Nucleus accumbens (tissue), 56 donors: ENCODE measurements around the gene ERO1B.
A peak's percentile ranks its signal among the peaks of the same experiment; 100 is the strongest.
"Not testable (repeated sequence)": the region's sequence is repeated elsewhere in the genome, so short reads cannot be mapped to it uniquely, and the experiment has no call there.

Experiments
- DNase-seq, 56 donors: peaks; one replicate each; lab custom pipeline; 2025; lab: John Stamatoyannopoulos, UW

The ERO1B gene, protein sequence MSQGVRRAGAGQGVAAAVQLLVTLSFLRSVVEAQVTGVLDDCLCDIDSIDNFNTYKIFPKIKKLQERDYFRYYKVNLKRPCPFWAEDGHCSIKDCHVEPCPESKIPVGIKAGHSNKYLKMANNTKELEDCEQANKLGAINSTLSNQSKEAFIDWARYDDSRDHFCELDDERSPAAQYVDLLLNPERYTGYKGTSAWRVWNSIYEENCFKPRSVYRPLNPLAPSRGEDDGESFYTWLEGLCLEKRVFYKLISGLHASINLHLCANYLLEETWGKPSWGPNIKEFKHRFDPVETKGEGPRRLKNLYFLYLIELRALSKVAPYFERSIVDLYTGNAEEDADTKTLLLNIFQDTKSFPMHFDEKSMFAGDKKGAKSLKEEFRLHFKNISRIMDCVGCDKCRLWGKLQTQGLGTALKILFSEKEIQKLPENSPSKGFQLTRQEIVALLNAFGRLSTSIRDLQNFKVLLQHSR

DNA sequence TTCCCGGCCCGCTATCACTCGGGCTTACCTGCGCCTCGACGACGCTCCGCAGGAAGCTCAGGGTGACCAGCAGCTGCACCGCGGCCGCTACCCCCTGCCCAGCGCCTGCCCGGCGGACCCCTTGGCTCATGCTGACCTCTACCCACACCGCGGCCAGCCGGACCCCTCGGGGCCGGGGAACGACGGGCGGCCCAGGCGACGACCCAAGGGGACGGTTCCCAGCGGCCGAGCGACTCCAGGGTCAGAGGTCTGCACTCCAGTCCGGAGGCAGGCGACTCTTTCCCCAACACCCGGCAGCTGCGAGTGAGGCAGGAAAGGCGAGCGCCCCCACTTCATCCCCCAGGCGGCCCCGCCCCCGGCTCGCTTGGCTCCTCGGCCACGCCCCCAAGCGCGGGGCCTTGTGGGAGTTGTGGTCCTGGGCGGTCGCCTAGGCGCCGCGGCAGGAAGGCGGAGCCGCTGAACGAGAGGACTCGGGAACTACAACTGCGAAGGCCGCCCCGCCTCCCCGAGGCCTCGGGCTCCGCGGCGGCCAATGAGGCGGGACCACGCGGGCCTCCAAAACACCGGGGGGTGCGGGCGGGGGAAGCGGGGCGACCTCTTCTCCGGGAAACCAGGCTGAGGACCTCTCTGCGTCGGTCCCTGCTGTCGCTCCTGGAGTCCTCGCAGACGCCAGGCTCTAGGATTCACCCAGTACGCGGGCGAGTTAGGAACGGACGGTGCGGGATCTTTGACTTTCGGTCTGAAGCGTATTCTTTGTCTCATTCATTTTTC, at the start of gene ERO1B:
TSS of gene ERO1B (minus strand) at position 305 of the 771 bp plus-strand sequence. CDS start at position 130, 175 bp downstream.
- peak; percentile 77 to 99 (median 96) for DNase-seq

DNA sequence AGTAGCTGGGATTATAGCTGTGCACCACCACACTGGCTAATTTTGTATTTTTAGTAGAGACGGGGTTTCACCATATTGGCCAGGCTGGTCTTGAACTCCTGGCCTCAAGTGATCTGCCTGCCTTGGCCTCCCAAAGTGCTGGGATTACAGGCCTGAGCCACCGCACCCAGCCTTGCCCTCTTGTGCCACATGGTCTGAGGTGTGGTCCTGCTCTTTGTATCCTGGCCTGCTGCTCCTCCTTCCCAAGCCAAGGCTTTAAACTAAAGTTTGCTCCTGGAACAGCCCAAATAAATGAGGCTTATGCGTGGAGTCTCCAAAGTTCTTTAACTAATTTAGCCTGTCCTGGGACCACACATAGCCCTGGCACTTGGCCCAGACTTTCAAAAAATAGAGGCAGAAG, 49.7 kb upstream of the ERO1B start:
- not testable (repeated sequence) for DNase-seq

DNA sequence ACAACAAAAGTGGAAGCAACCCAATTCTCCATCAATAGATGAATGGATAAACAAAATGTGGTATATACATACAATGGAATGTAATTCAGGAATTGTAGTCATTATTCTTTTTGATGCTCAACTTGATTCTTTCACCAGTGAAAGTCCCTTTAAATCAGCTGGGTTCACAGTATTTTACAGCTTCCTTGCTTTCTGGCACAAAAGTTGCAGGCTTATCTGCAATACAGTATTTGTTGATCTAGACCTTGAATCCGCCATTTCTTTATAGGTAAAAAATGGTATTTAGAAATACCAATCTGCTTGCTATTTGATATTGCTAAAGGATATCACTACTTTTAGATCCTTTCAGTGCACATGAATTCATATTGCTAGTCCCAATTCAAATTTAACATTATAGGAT, 44.7 kb upstream of the ERO1B start:
- no peak for DNase-seq

DNA sequence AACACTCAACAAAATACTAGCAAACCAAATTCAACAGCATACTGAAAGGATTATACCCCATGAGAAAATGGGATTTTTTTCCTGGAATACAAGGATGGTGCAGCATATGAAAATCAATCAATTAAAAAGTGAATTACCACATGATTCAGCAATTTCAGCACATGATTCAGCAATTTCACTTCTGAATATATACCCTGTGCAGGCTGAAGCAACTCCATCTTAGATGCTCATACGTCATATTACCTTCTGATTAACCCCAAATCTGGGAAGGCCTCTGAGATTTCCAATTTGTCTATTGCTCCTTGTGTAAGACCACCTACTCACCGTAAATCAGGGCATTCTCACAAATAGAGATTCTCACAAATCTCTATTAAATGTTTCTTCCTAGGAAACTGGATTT, 43.8 kb upstream of the ERO1B start:
- DNase-seq, result no peak

DNA sequence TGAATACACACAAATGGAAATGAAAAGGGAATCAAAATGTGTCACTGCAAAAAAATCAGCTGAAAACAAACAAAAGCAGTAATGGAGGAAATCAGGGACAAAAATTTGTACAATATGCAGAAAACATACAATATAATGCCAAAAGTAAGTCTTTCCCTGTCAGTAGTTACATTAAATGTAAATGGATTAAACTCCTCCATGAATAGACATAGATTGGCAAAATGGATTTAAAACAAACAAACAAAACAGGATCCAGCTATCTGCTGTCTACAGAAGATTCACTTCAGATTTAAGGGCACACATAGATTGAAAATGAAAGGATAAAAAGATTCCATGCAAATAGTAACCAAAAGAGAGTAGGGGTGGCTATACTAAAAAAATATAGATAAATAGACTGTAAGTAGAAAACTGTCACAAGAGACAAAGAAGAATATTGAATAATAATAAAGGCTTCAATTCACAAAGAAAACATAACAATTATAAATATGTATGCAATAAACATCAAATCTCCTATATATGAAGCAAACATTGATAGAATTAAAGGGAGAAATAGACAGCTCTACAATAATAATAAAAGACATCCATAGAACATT, 42.2 kb upstream of the ERO1B start:
- no peak for DNase-seq

DNA sequence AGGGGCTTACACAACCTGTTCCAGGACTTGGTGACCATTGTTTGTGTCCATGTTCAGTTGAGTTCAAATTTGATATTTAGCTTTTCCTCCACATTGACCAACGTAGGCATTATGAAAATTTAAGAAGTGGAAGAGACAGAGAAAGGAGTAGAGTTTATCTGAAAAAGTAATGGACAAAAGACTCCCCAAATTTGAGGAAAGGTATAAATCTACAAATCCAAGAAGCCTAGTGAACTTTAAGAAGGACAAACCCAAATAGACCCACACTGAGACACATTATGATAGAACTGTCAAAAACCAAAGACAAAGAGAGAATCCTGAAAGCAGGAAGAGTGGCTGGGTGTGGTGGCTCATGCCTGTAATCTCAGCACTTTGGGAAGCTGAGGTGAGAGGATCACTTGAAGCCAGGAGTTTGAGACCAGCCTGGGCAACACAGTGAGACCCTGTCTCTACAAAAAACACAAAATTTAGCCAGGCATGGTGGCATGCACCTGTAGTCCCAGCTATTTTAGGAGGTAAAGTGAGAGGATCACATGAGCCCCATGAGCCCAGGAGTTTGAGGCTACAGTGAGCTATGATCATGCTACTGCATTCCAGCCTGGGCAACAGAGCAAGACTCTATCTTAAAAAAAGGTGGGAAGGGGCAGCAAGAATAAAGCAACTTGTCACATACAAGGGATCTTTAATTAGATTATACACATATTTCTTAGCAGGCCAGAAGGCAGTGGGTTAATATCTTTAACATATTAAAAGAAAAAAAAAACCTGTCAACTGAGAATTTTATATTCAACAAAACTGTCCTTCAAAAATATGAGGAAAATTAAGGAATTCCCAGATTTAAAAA, 41.0 kb upstream of the ERO1B start:
- no peak for DNase-seq

DNA sequence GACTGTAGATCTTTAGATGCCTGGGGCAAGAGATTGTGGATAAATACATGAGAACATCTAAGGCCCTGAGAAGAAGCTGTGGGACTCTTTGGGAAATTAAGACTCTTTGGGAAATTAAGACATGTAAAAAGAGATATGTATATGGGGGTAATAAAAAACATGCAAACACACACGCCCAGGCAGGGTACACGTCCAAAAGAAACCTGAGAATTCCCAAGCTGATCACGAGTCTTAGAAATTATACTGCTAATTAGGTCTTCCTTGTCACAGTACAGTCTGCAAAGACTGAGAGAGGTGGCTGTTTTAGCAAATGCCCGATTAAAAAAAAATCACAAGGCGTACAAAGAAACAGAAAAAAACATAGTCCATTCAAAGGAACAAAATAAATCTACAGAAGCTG, 39.3 kb upstream of the ERO1B start:
- no peak for DNase-seq

DNA sequence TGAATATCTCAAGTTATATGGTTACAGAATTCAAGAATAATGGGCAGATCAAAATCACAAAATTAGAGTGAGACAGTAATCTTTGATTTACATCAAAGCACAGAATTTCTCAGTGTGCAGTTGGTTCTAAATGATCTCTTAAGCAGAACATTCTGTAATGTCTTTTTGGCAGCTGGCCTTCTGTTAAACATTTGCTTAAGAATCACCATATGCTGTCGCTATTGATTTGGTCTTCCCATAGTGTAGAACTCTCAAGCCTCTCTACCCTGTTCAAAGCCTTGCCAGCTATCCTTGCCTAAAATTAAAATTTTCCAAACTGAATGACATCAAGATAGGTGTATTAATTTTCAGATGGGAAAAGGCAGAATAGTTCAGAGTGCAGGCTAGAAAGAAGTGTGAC, 38.9 kb upstream of the ERO1B start:
- no peak for DNase-seq

DNA sequence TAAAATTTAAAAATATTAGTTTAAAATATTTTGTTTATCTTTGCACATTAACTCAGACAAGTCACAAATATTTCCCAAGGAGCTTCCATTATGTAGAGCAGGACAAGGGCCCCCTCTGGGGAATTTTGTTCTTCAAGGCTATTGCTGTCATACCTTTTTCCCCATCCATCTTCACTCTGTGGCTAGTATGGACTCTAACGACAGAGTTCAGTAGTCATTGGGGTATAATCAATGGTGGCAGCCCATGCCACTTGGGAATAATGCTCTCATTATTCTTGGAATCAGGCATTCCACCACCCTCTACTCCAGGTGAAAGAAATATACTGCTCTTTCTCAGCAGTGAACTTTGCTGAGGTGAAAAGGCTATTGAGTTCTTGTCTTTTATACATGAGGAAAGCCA, 38.5 kb upstream of the ERO1B start:
- no peak for DNase-seq

DNA sequence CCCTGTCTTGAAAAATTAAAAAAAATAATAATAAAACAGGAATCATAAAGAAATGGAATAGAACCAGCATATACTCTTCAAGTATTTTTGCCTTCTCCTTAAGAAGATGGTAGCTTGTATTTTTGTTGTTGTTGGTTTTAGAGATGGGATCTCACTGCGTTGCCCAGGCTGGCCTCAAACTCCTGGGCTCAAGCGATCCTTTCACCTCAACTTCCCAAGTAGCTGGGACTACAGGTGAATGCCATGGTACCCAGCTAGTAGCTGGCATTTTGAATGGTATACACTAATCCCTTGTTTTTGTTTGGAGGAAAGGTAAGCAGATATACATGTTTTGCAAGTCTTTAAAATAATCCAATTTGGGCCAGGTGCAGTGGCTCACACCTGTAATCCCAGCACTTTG, 34.7 kb upstream of the ERO1B start:
- no peak for DNase-seq

DNA sequence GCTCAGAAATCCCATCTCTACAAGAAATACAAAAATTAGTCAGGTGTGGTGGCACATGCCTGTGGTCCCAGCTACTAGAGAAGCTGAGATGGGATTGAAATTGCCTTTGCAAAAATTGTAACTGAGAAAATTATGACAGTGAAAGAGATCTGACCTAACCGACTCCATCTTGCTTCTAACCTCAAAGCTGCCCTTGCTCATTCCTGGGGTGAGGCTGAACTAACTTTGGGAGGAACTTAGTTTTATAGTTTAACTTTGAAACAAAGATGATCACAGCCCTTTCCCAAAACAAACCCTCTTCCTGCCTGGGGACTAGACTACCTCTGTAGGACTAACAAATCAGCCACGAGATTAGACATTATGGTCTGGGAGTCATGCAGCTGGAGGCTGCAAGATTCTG, 33.8 kb upstream of the ERO1B start:
- no peak for DNase-seq

DNA sequence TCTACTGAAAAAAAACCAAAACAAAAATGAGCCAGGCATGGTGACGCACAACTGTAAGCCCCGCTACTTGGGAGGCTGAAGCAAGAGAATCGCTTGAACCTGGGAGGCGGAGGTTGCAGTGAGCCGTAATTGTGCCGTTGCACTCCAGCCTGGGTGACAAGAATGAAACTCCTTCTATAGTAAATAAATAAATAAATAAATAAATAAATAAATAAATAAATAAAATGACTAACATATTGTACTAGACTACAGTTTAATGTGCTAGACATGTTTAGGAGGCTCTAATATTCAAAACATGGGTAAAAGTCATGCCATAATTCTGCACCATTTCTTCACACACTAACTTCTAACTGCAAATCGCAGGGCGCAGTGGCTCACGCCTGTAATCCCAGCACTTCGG, 33.3 kb upstream of the ERO1B start:
- no peak for DNase-seq

DNA sequence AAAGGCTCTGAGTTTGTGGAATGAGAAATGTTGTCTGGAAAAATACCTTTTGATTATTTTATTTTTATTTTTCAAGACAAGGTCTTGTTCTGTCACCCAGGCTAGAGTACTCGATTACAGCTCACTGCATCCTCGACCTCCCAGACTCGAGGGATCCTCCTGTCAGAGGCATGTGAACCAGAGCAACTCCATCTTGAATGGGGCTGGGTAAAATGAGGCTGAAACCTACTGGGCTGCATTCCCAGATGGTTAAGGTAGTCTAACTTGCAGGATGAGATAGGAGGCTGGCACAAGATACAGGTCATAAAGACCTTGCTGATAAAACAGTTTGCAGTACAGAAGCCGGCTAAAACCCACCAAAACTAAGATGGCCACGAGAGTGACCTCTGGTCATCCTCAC, 32.3 kb upstream of the ERO1B start:
- DNase-seq, result not testable (repeated sequence)

DNA sequence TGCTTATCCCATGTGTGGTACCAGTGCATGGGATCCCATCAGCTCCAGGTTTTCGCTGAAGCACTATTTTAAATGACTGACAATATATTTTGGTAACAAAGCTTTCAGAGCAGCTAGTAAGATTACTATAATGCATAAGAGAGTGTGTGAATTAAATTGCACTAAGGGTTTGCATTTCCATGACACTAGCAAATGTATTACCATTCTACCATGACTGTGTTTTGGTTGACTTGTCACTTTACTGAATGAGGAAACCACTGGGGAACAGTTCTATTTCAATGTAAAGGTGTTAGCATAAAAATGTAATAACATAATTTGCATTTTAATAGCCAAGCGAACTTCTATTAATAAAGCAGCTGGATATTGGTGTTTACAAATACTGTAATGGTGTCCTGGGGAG, 31.7 kb upstream of the ERO1B start:
- no peak for DNase-seq

DNA sequence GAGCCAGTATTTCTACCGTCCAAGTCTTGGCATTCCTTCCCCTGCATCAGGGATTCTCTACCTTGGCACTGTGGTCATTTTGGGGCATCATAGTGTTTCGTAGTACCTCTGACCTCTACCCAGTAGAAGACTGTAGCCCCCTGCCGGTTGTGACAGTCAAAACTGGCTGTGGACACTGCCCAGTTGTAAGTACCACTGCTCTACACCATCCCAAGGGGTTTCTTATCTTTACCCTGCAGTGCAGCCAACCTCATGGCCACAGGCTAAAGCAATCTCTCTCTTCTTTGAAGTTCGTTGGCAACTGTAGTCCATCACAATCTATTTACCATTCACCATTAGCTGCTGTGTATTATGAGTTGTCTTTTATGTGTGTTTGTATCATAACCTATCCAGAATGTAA, 29.3 kb upstream of the ERO1B start:
- no peak for DNase-seq

DNA sequence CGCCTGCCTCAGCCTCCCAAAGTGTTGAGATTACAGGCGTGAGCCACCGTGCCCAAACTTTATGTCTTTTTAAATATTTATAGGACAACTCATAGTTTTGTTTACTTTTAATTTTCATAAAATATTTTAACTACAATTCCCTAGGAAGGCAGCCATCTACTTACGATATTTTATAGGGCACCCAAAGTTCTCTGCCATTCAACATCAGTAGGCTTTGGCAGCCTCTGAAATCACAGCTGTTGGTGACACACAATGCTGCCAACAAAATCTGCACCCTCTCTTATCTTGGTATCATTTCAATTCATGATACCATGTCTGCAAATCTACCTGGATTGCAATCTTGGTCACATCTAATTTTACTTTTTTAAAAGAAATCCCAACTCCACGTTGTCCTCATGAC, 27.1 kb upstream of the ERO1B start:
- no peak for DNase-seq

DNA sequence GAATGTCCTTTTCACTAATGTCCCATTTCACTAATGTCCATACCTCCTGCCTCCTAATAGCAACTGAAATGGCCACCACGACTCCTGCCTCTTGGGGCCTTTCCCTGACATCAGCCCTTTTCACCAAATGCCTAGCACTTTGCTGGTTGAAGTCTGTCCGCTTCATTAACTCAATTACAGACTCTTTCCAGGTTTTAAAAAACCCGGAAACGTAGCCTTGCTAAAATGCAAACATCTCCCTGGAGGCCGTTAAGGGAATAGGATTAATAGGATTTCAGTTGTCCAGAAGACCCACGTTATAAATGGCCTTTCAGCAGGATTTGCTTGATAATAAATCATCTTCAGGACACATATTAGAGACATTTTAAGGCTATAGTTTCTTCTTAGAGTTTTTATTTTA, 25.7 kb upstream of the ERO1B start:
- no peak for DNase-seq

DNA sequence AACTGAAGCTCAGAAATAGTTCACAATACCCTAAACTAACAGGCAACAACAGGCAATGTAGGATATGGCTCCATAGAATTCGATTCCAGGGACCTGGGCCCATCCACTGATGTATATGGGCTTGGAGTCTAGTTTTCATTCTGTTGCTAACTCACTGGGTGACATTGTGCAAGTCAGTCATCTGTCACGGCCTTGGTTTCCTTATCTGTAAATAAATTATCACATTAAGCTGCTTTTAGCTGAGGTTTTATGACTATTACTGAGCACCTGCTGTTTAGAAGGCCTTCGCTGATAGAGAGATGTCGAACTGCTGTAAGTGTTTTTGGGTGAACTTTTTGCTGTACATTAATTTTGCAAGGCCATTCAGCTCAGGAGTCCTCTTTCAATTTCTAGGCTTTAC, 22.9 kb upstream of the ERO1B start:
- no peak for DNase-seq

DNA sequence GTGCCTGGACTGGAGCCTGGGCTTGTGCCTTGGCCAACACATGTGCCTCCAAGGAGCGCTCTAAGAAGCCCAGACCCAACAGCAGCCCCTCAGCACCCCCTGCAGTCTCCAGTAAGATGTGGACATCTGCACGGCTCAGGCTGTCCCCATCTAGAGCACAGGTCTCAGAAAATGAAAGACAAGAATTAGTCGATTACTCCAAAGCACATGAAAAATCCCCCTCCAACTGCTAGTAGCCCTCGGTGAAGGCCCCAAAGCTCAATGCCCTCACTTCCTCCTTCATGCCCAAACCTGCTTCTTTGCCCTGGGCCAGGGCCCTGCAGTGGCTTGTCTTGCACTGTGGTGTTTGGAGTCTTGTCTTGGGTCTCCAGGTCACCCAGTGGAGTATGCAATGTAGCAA, 21.9 kb upstream of the ERO1B start:
- peak in 1 of 56 donors; percentile 3 for DNase-seq

DNA sequence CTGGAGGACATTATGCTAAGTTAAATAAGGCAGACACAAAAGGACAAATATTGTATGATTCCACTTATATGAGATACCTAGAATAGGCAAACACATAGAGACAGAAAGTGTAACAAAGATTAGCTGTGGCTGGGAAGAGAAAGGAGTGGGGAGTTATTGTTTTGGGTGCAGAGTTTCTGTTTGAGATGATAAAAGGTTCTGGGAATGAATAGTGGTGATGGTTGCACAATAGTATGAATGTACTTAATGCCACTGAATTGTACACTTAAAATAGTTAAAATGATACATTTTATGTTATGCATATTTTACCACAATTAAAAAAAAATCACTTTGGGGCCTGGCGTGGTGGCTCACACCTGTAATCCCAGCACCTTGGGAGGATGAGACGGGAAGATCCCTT, 21.2 kb upstream of the ERO1B start:
- no peak for DNase-seq

DNA sequence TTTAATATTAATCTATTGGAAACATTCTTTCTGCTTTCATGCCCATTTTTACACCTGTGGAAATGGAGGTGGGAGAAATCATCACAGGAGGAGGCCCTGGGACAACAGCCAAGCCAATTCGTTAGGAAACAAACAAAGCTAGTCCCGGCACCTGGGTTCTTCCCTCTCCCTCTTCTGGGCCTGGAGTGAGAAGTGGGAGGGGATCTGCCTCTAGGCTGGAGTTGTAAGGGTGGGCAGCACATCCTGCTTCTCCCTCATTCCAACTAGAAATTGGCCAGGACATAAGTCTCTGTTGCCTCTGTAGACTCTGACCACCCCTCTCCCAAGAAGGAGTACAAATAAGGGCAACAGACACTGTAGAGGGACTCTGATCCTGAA, 20.2 kb upstream of the ERO1B start:
- DNase-seq, result no peak
